Measurements from ENCODE around the gene ETV3.

The ETV3 gene

DNA sequence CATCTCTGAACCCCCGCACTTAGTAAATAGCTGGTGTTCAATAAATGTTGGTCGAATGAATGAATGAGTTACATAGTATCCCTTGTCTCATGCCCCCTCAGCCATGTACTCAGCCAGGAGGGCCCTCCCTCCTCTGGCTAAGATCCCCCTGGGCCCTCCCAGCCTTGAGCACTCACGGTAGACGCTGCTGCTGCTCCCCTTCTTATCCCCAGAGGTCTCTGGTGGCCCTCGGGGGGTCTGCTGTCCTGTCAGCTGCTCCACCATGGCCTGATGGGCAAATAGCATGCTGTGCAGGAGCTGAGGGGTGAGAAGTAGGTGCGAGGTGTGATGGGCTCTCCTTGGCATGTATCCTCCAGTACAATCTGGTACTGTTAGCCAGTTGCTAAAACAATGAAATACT, 40.5 kb downstream of the ETV3 start:
- Histone ChIP-seq H3K4me3 (ENCODE audit: low read depth in 1 of 2, low read length in 2 of 2) (no peak overlapping the region), H3K4me1 (ENCODE audit: control insufficient read depth in 1 of 2, insufficient read depth in 2 of 2, low read length in 2 of 2) (no peaks in the 10 kb centered on the region), H3K36me3 (ENCODE audit: control insufficient read depth in 1 of 2, insufficient read depth in 2 of 2, low read length in 2 of 2) (no peaks in the 10 kb centered on the region), H3K9me3 (ENCODE audit: control insufficient read depth in 1 of 2, low read length in 2 of 2) (no peaks in the 10 kb centered on the region), H3K27ac (ENCODE audit: low read length) (no peak overlapping the region), H3K27me3 (ENCODE audit: low read depth, low read length) (no peaks in the 10 kb centered on the region)

DNA sequence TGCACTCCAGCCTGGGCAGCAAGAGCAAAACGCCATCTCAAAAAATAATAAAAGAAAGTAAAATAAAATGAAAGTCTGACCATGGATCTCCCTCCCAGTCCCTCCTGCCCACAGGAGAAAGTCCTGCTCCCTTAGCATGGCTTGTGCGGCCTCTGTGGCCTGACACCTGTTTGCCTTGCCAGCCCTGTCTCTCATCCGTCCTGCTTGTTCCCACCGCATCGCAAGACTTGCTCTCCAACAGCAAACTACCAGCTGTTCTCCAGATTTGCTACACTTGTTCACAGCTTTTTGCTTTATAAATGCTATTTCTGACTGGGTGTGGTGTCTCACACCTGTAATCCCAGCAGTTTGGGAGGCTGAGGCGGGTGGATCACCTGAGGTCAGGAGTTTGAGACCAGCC, 41.3 kb downstream of the ETV3 start:
- H3K4me1 ChIP-seq (ENCODE audit: control insufficient read depth in 1 of 2, insufficient read depth in 2 of 2, low read length in 2 of 2), result no peaks in the 10 kb centered on the region
- H3K27ac ChIP-seq (ENCODE audit: low read length), result no peak overlapping the region
- H3K27me3 ChIP-seq (ENCODE audit: low read depth, low read length), result no peaks in the 10 kb centered on the region
- no peaks in the 10 kb centered on the region for H3K9me3 ChIP-seq (ENCODE audit: control insufficient read depth in 1 of 2, low read length in 2 of 2)
- H3K4me3 ChIP-seq (ENCODE audit: low read depth in 1 of 2, low read length in 2 of 2), result no peak overlapping the region
- no peaks in the 10 kb centered on the region for H3K36me3 ChIP-seq (ENCODE audit: control insufficient read depth in 1 of 2, insufficient read depth in 2 of 2, low read length in 2 of 2)

- Histone ChIP-seq H3K4me1 (ENCODE audit: control insufficient read depth in 1 of 2, insufficient read depth in 2 of 2, low read length in 2 of 2) (no peaks in the 10 kb centered on the region), H3K27ac (ENCODE audit: low read length) (no peak overlapping the region), H3K4me3 (ENCODE audit: low read depth in 1 of 2, low read length in 2 of 2) (no peak overlapping the region), H3K27me3 (ENCODE audit: low read depth, low read length) (no peaks in the 10 kb centered on the region), H3K36me3 (ENCODE audit: control insufficient read depth in 1 of 2, insufficient read depth in 2 of 2, low read length in 2 of 2) (no peaks in the 10 kb centered on the region), H3K9me3 (ENCODE audit: control insufficient read depth in 1 of 2, low read length in 2 of 2) (no peaks in the 10 kb centered on the region)
Observed at GRCh38 chr1:157095551-157095950, 42.6 kb downstream of the ETV3 start.

GRCh38 chr1:157095091-157095490, 43.1 kb downstream of the ETV3 start:
- H3K4me1 ChIP-seq (ENCODE audit: control insufficient read depth in 1 of 2, insufficient read depth in 2 of 2, low read length in 2 of 2), result no peaks in the 10 kb centered on the region
- no peaks in the 10 kb centered on the region for H3K27me3 ChIP-seq (ENCODE audit: low read depth, low read length)
- H3K27ac ChIP-seq (ENCODE audit: low read length), result no peak overlapping the region
- no peaks in the 10 kb centered on the region for H3K9me3 ChIP-seq (ENCODE audit: control insufficient read depth in 1 of 2, low read length in 2 of 2)
- no peaks in the 10 kb centered on the region for H3K36me3 ChIP-seq (ENCODE audit: control insufficient read depth in 1 of 2, insufficient read depth in 2 of 2, low read length in 2 of 2)
- H3K4me3 ChIP-seq (ENCODE audit: low read depth in 1 of 2, low read length in 2 of 2), result no peak overlapping the region

GRCh38 chr1:157092831-157093230, 45.4 kb downstream of the ETV3 start:
- Histone ChIP-seq H3K9me3 (ENCODE audit: control insufficient read depth in 1 of 2, low read length in 2 of 2) (no peaks in the 10 kb centered on the region), H3K4me1 (ENCODE audit: control insufficient read depth in 1 of 2, insufficient read depth in 2 of 2, low read length in 2 of 2) (no peaks in the 10 kb centered on the region), H3K4me3 (ENCODE audit: low read depth in 1 of 2, low read length in 2 of 2) (no peak overlapping the region), H3K27ac (ENCODE audit: low read length) (no peak overlapping the region), H3K27me3 (ENCODE audit: low read depth, low read length) (no peaks in the 10 kb centered on the region), H3K36me3 (ENCODE audit: control insufficient read depth in 1 of 2, insufficient read depth in 2 of 2, low read length in 2 of 2) (no peaks in the 10 kb centered on the region)

GRCh38 chr1:157091668-157092273, 46.4 kb downstream of the ETV3 start:
- Histone ChIP-seq H3K36me3 (ENCODE audit: control insufficient read depth in 1 of 2, insufficient read depth in 2 of 2, low read length in 2 of 2) (no peaks in the 10 kb centered on the region), H3K4me3 (ENCODE audit: low read depth in 1 of 2, low read length in 2 of 2) (no peak overlapping the region), H3K4me1 (ENCODE audit: control insufficient read depth in 1 of 2, insufficient read depth in 2 of 2, low read length in 2 of 2) (no peaks in the 10 kb centered on the region), H3K27me3 (ENCODE audit: low read depth, low read length) (no peaks in the 10 kb centered on the region), H3K9me3 (ENCODE audit: control insufficient read depth in 1 of 2, low read length in 2 of 2) (no peaks in the 10 kb centered on the region), H3K27ac (ENCODE audit: low read length) (no peak overlapping the region)

- Histone ChIP-seq H3K27ac (ENCODE audit: low read length) (no peak overlapping the region), H3K36me3 (ENCODE audit: control insufficient read depth in 1 of 2, insufficient read depth in 2 of 2, low read length in 2 of 2) (no peaks in the 10 kb centered on the region), H3K9me3 (ENCODE audit: control insufficient read depth in 1 of 2, low read length in 2 of 2) (no peaks in the 10 kb centered on the region), H3K4me3 (ENCODE audit: low read depth in 1 of 2, low read length in 2 of 2) (no peak overlapping the region), H3K4me1 (ENCODE audit: control insufficient read depth in 1 of 2, insufficient read depth in 2 of 2, low read length in 2 of 2) (no peaks in the 10 kb centered on the region), H3K27me3 (ENCODE audit: low read depth, low read length) (no peaks in the 10 kb centered on the region)
Observed at GRCh38 chr1:157091186-157091585, 47.0 kb downstream of the ETV3 start.

DNA sequence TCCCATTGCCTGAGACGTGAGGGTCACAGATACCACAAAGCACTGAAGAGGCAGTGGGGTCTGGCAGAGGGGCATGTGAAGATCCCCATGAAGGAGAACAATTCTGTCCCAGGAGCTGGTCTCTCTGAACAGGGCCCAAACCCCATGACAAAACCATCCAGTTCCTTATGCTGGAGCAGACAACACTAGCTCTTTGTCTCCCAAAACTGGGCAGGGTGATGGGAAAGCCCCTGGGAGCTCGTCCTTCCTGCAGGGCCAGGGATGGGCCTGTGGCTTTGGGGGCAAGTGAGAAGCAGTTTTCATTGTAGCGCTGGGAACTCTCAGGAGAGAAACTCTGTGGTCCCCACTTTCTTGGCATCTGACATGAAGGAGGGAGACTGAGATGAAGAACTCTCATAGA, 47.4 kb downstream of the ETV3 start:
- no peaks in the 10 kb centered on the region for H3K4me1 ChIP-seq (ENCODE audit: control insufficient read depth in 1 of 2, insufficient read depth in 2 of 2, low read length in 2 of 2)
- no peaks in the 10 kb centered on the region for H3K9me3 ChIP-seq (ENCODE audit: control insufficient read depth in 1 of 2, low read length in 2 of 2)
- H3K27ac ChIP-seq (ENCODE audit: low read length), result no peak overlapping the region

DNA sequence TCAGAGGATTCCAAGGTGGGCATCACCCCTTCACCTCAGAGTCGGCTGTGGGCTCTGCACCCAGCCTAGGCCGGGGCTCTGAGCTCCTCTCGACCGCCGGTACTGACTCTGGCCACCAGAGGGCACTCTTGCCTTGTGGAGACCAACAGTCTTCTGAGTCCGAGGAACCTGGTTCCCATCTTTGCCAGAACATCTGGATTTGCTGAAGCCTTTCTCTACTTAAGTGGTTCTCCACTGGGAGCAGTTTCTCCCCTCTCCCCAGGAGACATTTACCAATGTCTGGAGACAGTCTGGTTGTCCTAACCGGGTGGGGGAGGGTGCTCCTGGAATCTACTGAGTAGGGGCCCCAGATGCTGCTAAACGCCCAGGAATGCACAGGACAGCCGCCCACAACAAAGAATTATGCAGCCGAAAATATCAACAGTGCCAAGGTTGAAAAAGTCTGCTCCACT, 48.0 kb downstream of the ETV3 start:
- Histone ChIP-seq H3K4me1 (ENCODE audit: control insufficient read depth in 1 of 2, insufficient read depth in 2 of 2, low read length in 2 of 2) (no peaks in the 10 kb centered on the region), H3K27ac (ENCODE audit: low read length) (no peak overlapping the region), H3K4me3 (ENCODE audit: low read depth in 1 of 2, low read length in 2 of 2) (no peak overlapping the region)

More for the DNA sequence above, 47.4 kb downstream of the ETV3 start:
- Histone ChIP-seq H3K36me3 (ENCODE audit: control insufficient read depth in 1 of 2, insufficient read depth in 2 of 2, low read length in 2 of 2) (no peaks in the 10 kb centered on the region), H3K27me3 (ENCODE audit: low read depth, low read length) (no peaks in the 10 kb centered on the region), H3K4me3 (ENCODE audit: low read depth in 1 of 2, low read length in 2 of 2) (no peak overlapping the region)

DNA sequence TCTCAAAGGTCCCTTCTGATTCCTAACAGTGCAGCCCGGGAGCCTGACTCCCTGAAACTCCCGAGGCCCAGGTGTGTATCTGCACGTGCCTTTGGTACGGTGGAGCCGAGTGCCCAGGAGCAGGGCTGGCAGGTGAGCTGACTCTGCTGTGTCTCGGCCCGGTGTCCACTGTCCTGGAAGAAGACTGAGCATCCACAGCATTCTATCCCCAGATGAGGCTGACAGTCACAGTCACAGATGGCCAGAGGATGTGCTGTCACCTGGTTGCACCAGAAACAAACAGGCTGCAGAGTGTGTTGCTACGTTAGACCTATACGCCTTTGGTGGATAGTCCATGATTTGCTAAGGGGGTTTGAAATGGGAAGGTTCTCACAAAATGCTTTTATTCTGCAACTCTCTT, 48.4 kb downstream of the ETV3 start:
- H3K36me3 ChIP-seq (ENCODE audit: control insufficient read depth in 1 of 2, insufficient read depth in 2 of 2, low read length in 2 of 2), result no peaks in the 10 kb centered on the region
- no peaks in the 10 kb centered on the region for H3K9me3 ChIP-seq (ENCODE audit: control insufficient read depth in 1 of 2, low read length in 2 of 2)
- H3K27me3 ChIP-seq (ENCODE audit: low read depth, low read length), result no peaks in the 10 kb centered on the region
- no peak overlapping the region for H3K4me3 ChIP-seq (ENCODE audit: low read depth in 1 of 2, low read length in 2 of 2)
- H3K4me1 ChIP-seq (ENCODE audit: control insufficient read depth in 1 of 2, insufficient read depth in 2 of 2, low read length in 2 of 2), result no peaks in the 10 kb centered on the region
- H3K27ac ChIP-seq (ENCODE audit: low read length), result no peak overlapping the region

More for the DNA sequence above, 48.0 kb downstream of the ETV3 start:
- no peaks in the 10 kb centered on the region for H3K9me3 ChIP-seq (ENCODE audit: control insufficient read depth in 1 of 2, low read length in 2 of 2)
- no peaks in the 10 kb centered on the region for H3K27me3 ChIP-seq (ENCODE audit: low read depth, low read length)
- no peaks in the 10 kb centered on the region for H3K36me3 ChIP-seq (ENCODE audit: control insufficient read depth in 1 of 2, insufficient read depth in 2 of 2, low read length in 2 of 2)

DNA sequence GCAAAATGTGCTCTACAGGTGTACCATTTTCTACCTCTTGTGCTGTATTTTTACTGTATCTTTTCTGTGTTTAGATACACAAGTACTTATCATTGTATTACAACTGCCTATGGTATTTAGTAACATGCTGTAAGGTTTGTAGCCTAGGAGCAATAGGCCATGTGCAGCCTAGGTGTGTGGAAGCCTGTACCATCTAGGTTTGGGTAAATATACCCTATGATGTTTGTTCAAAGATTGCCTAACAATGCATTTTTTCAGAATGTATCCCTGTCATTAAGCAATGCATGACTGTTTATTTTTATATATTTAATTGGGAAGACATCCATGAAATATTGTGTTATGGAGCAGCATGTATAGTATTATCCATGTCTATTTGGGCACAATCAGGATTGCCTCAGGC, 49.6 kb downstream of the ETV3 start:
- H3K4me1 ChIP-seq (ENCODE audit: control insufficient read depth in 1 of 2, insufficient read depth in 2 of 2, low read length in 2 of 2), result no peaks in the 10 kb centered on the region
- H3K36me3 ChIP-seq (ENCODE audit: control insufficient read depth in 1 of 2, insufficient read depth in 2 of 2, low read length in 2 of 2), result no peaks in the 10 kb centered on the region
- no peaks in the 10 kb centered on the region for H3K9me3 ChIP-seq (ENCODE audit: control insufficient read depth in 1 of 2, low read length in 2 of 2)
- no peak overlapping the region for H3K27ac ChIP-seq (ENCODE audit: low read length)
- H3K4me3 ChIP-seq (ENCODE audit: low read depth in 1 of 2, low read length in 2 of 2), result no peak overlapping the region
- no peaks in the 10 kb centered on the region for H3K27me3 ChIP-seq (ENCODE audit: low read depth, low read length)

GRCh38 chr1:157087030-157087429, 51.2 kb downstream of the ETV3 start:
- Histone ChIP-seq H3K27ac (ENCODE audit: low read length) (no peak overlapping the region), H3K4me1 (ENCODE audit: control insufficient read depth in 1 of 2, insufficient read depth in 2 of 2, low read length in 2 of 2) (no peaks in the 10 kb centered on the region), H3K4me3 (ENCODE audit: low read depth in 1 of 2, low read length in 2 of 2) (no peak overlapping the region), H3K36me3 (ENCODE audit: control insufficient read depth in 1 of 2, insufficient read depth in 2 of 2, low read length in 2 of 2) (no peaks in the 10 kb centered on the region), H3K27me3 (ENCODE audit: low read depth, low read length) (no peaks in the 10 kb centered on the region), H3K9me3 (ENCODE audit: control insufficient read depth in 1 of 2, low read length in 2 of 2) (no peaks in the 10 kb centered on the region)
